Measurements from ENCODE around the gene NDFIP1.
"Not testable (repeated sequence)": the region's sequence is repeated elsewhere in the genome, so short reads cannot be mapped to it uniquely, and the experiment has no call there.

Gene NDFIP1

GRCh38 chr5:142079306-142079721, 29.3 kb upstream of the NDFIP1 start:
- H3K4me3 ChIP-seq (ENCODE audit: low read depth, low read length), result no peak overlapping the region
- TF ChIP-seq, protein P1, sequence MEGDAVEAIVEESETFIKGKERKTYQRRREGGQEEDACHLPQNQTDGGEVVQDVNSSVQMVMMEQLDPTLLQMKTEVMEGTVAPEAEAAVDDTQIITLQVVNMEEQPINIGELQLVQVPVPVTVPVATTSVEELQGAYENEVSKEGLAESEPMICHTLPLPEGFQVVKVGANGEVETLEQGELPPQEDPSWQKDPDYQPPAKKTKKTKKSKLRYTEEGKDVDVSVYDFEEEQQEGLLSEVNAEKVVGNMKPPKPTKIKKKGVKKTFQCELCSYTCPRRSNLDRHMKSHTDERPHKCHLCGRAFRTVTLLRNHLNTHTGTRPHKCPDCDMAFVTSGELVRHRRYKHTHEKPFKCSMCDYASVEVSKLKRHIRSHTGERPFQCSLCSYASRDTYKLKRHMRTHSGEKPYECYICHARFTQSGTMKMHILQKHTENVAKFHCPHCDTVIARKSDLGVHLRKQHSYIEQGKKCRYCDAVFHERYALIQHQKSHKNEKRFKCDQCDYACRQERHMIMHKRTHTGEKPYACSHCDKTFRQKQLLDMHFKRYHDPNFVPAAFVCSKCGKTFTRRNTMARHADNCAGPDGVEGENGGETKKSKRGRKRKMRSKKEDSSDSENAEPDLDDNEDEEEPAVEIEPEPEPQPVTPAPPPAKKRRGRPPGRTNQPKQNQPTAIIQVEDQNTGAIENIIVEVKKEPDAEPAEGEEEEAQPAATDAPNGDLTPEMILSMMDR (IDR thresholded peaks at IDR 0.05; ENCODE audit: low read depth, low read length), result no peak
- in situ Hi-C loops (cut with HindIII; ENCODE audit: low sequenced_read_pairs), result no loop called here
- no peak for DNase-seq (ENCODE audit: low read depth, low spot score)

DNA sequence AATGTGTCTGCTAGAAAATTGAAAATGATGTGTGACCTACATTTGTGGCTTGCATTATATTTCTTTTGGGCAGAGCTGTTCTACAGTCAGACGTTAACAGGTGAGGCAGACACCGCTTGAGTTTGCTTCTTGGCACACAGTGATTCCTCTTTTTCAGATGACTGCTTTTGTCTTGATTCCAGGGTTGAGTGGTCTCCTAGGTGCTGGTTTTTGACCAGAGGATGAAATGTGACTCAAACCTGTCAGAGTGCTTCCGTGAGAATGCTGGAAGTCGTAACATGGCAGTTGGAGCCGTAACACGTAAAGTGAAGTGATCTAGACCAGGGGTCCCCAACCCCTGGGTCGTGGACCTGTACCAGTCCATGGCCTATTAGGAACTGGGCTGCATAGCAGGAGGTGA, 28.3 kb upstream of the NDFIP1 start:
- H3K4me3 ChIP-seq (ENCODE audit: low read depth, low read length), result no peak overlapping the region
- DNase-seq (ENCODE audit: low read depth, low spot score), result no peak
- TF ChIP-seq, protein P1 (IDR thresholded peaks at IDR 0.05; ENCODE audit: low read depth, low read length), result no peak
- in situ Hi-C loops (cut with HindIII; ENCODE audit: low sequenced_read_pairs), result no loop called here

- no peak for DNase-seq (ENCODE audit: low read depth, low spot score)
- in situ Hi-C loops (cut with HindIII; ENCODE audit: low sequenced_read_pairs), result no loop called here
- TF ChIP-seq, protein P1 (IDR thresholded peaks at IDR 0.05; ENCODE audit: low read depth, low read length), result no peak
- H3K4me3 ChIP-seq (ENCODE audit: low read depth, low read length), result no peak overlapping the region
Measured at GRCh38 chr5:142082182-142082781, 26.3 kb upstream of the NDFIP1 start.

- DNase-seq (ENCODE audit: low read depth, low spot score), result no peak
- TF ChIP-seq, protein P1 (IDR thresholded peaks at IDR 0.05; ENCODE audit: low read depth, low read length), result no peak
- in situ Hi-C loops (cut with HindIII; ENCODE audit: low sequenced_read_pairs), result no loop called here
- H3K4me3 ChIP-seq (ENCODE audit: low read depth, low read length), result no peak overlapping the region
Measured at GRCh38 chr5:142086229-142086628, 22.4 kb upstream of the NDFIP1 start.

DNA sequence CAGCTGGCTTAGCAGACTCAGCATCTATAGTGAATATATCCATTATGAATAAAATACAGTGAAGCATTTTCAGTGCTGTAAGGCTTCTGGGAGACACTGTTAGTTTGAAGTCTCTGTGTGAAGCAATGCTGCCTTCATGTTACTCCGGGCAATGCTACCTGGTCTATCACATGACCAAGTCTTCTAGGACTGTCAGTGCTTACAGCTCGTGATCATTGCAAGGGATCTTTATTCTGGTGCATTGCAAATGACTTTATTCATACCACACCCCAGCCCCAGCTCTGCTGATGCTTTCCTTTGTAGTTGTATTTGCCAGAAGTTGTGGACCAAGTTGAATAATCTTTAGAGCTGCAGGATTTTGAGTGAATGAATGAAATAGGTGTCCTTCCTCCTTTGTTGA, 21.9 kb upstream of the NDFIP1 start:
- in situ Hi-C loops (cut with HindIII; ENCODE audit: low sequenced_read_pairs), result no loop called here
- no peak overlapping the region for H3K4me3 ChIP-seq (ENCODE audit: low read depth, low read length)

GRCh38 chr5:142087920-142088679, 20.5 kb upstream of the NDFIP1 start:
- in situ Hi-C loops (cut with HindIII; ENCODE audit: low sequenced_read_pairs), result no loop called here
- H3K4me3 ChIP-seq (ENCODE audit: low read depth, low read length), result no peak overlapping the region

More for the DNA sequence above, 21.9 kb upstream of the NDFIP1 start:
- no peak for DNase-seq (ENCODE audit: low read depth, low spot score)
- TF ChIP-seq, protein P1 (IDR thresholded peaks at IDR 0.05; ENCODE audit: low read depth, low read length), result no peak

GRCh38 chr5:142088855-142089479, 19.6 kb upstream of the NDFIP1 start:
- in situ Hi-C loops (cut with HindIII; ENCODE audit: low sequenced_read_pairs); DNase-seq (ENCODE audit: low read depth, low spot score); H3K4me3 ChIP-seq (ENCODE audit: low read depth, low read length): not testable (repeated sequence)

More at GRCh38 chr5:142087920-142088679, 20.5 kb upstream of the NDFIP1 start:
- DNase-seq (ENCODE audit: low read depth, low spot score), result no peak
- TF ChIP-seq, protein P1 (IDR thresholded peaks at IDR 0.05; ENCODE audit: low read depth, low read length), result no peak

All from astrocyte of the spinal cord (primary cell).